ENCODE data around the gene HLA-E. TPM values are rescaled to one million over a fixed set of nuclear protein-coding genes. Genes with fewer than 3 reads are reported as not detected.
"Not testable (repeated sequence)": the region's sequence is repeated elsewhere in the genome, so short reads cannot be mapped to it uniquely, and the experiment has no call there.

HLA-E gene
- total and polyA plus RNA-seq, 2 donors (not counting 1 experiment from before 2014, with no cell fraction given), result 183 to 254 TPM

DNA sequence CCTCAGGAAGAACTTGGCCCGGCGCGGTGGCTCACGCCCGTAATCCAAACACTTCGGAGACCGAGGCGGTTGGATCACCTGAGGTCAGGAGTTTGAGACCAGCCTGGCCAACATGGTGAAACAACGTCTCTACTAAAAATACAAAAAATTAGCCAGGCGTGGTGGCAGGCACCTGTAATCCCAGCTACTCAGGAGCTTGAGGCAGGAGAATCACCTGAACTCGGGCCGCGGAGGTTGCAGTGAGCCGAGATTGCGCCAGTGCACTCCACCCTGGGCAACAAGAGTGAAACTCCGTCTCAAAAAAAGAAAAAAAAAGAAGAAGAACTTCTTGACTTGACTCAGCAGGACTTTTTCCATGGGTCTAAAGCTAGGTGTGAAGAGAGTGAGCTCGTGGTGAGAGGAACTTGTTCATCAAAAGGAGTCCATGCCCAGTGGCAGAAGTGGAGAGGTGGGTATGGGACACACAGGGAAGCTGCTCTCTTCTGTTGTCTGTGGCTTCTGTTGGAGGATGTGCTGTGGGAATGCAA is 40.1 kb downstream of the HLA-E start:
- not testable (repeated sequence) for H3K27ac ChIP-seq (ENCODE audit: insufficient read depth, low read length); H3K9me3 ChIP-seq (ENCODE audit: control insufficient read depth, insufficient read depth, low read depth, low read length); H4K20me1 ChIP-seq (ENCODE audit: control insufficient read depth, extremely low read depth, insufficient read depth, low read length); H3K4me2 ChIP-seq (ENCODE audit: extremely low read depth, insufficient read depth, low read length); H2AFZ ChIP-seq (ENCODE audit: low read length); H3K27me3 ChIP-seq (ENCODE audit: control insufficient read depth, insufficient read depth, low read length); H3K4me1 ChIP-seq (ENCODE audit: control insufficient read depth, extremely low read depth, insufficient read depth, low read length); H3K79me2 ChIP-seq (ENCODE audit: control insufficient read depth, insufficient read depth, low read length); DNase-seq (ENCODE audit: low read depth in 2 of 2); H3K4me3 ChIP-seq (replicated peaks in 1 of 4; ENCODE audit: control extremely low read depth in 1 of 4, insufficient read depth in 1 of 4, low read depth in 3 of 4, low read length in 4 of 4); H3K36me3 ChIP-seq (ENCODE audit: control insufficient read depth, insufficient read depth, low read length); H3K9ac ChIP-seq (ENCODE audit: insufficient read depth, low read length)

DNA sequence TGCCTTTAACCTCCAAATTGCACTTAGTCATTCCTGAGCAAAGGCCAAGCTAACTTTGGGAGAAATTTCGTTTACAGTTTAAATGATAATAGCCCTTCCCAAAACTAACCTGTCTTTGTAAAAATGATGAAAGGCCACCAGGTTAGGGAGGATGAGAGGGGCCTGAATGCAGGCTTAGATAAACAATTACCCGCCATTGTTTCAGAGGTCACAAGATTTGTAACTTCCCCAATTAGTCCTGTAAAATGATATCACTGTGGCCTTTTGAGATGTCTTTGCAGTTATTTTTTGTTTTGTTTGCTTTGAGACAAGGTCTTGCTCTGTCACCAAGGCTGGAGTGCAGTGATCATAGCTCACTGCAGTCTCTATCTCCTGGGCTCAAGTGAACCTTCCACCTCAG is 40.7 kb downstream of the HLA-E start:
- H3K79me2 ChIP-seq (ENCODE audit: control insufficient read depth, insufficient read depth, low read length), result no peaks in the 10 kb centered on the region
- H3K4me3 ChIP-seq (replicated peaks in 1 of 4; ENCODE audit: control extremely low read depth in 1 of 4, insufficient read depth in 1 of 4, low read depth in 3 of 4, low read length in 4 of 4), result no peak overlapping the region
- H3K4me1 ChIP-seq (ENCODE audit: control insufficient read depth, extremely low read depth, insufficient read depth, low read length), result peaks cover 2% of the 10 kb centered on the region
- no peak for DNase-seq (ENCODE audit: low read depth in 2 of 2)
- H3K27me3 ChIP-seq (ENCODE audit: control insufficient read depth, insufficient read depth, low read length), result no peaks in the 10 kb centered on the region
- H3K4me2 ChIP-seq (ENCODE audit: extremely low read depth, insufficient read depth, low read length), result no peak overlapping the region
- no peak overlapping the region for H3K27ac ChIP-seq (ENCODE audit: insufficient read depth, low read length)
- no peak overlapping the region for H2AFZ ChIP-seq (ENCODE audit: low read length)
- no peaks in the 10 kb centered on the region for H3K9me3 ChIP-seq (ENCODE audit: control insufficient read depth, insufficient read depth, low read depth, low read length)
- no peaks in the 10 kb centered on the region for H3K36me3 ChIP-seq (ENCODE audit: control insufficient read depth, insufficient read depth, low read length)
- no peak overlapping the region for H3K9ac ChIP-seq (ENCODE audit: insufficient read depth, low read length)
- no peaks in the 10 kb centered on the region for H4K20me1 ChIP-seq (ENCODE audit: control insufficient read depth, extremely low read depth, insufficient read depth, low read length)
- no peak for TF ChIP-seq EZH2 (IDR thresholded peaks at IDR 0.05; ENCODE audit: low read length, missing control alignments)
- TF ChIP-seq, protein P1, sequence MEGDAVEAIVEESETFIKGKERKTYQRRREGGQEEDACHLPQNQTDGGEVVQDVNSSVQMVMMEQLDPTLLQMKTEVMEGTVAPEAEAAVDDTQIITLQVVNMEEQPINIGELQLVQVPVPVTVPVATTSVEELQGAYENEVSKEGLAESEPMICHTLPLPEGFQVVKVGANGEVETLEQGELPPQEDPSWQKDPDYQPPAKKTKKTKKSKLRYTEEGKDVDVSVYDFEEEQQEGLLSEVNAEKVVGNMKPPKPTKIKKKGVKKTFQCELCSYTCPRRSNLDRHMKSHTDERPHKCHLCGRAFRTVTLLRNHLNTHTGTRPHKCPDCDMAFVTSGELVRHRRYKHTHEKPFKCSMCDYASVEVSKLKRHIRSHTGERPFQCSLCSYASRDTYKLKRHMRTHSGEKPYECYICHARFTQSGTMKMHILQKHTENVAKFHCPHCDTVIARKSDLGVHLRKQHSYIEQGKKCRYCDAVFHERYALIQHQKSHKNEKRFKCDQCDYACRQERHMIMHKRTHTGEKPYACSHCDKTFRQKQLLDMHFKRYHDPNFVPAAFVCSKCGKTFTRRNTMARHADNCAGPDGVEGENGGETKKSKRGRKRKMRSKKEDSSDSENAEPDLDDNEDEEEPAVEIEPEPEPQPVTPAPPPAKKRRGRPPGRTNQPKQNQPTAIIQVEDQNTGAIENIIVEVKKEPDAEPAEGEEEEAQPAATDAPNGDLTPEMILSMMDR (conservative IDR thresholded peaks at IDR 0.05 in 1 of 2, IDR thresholded peaks at IDR 0.05 in 1 of 2; ENCODE audit: low read depth in 1 of 2, low read length in 2 of 2), result no peak

DNA sequence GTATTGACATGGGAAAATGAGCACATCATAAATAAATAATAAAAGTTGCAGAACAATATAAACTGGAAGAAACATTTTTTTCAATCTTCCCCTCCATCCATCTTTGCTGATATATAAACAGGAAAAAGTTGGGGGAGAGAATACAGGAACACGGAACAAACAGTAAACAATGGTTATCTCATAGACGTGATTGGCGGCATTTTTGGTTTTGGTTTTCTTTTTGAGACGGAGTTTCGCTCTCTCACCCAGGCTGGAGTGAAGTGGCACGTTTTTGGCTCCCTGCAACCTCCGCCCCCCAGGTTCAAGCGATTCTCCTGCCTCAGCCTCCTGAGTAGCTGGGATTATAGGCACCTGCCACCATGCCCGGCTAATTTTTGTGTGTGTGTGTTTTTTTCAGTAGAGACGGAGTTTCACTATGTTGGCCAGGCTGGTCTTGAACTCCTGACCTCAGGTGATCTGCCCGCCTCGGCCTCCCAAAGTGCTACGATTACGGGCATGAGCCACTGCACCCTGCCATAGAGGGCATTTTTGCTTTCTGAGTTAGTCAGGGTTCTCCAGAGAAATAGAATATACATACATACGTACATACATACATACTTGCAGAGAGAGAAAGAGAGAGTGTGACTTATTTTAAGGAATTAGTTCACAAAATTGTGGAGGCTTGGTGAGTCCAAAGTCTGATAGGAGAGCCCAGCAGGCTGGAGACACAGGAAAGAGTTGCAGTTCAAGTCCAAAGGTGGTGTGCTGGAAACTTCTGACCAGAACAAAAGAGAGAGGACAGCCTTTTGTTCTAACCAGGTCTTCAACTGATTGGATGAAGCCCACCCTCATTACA is 44.4 kb downstream of the HLA-E start:
- Histone ChIP-seq H3K79me2 (ENCODE audit: control insufficient read depth, insufficient read depth, low read length) (no peaks in the 10 kb centered on the region), H4K20me1 (ENCODE audit: control insufficient read depth, extremely low read depth, insufficient read depth, low read length) (no peaks in the 10 kb centered on the region), H3K4me1 (ENCODE audit: control insufficient read depth, extremely low read depth, insufficient read depth, low read length) (no peaks in the 10 kb centered on the region), H3K4me2 (ENCODE audit: extremely low read depth, insufficient read depth, low read length) (no peak overlapping the region), H3K9me3 (ENCODE audit: control insufficient read depth, insufficient read depth, low read depth, low read length) (no peaks in the 10 kb centered on the region), H3K36me3 (ENCODE audit: control insufficient read depth, insufficient read depth, low read length) (no peaks in the 10 kb centered on the region), H3K4me3 (replicated peaks in 1 of 4; ENCODE audit: control extremely low read depth in 1 of 4, insufficient read depth in 1 of 4, low read depth in 3 of 4, low read length in 4 of 4) (no peak overlapping the region), H3K27ac (ENCODE audit: insufficient read depth, low read length) (no peak overlapping the region), H3K27me3 (ENCODE audit: control insufficient read depth, insufficient read depth, low read length) (no peaks in the 10 kb centered on the region), H3K9ac (ENCODE audit: insufficient read depth, low read length) (no peak overlapping the region), H2AFZ (ENCODE audit: low read length) (no peak overlapping the region)
- DNase-seq (ENCODE audit: low read depth in 2 of 2), result no peak
- TF ChIP-seq, protein P1 (conservative IDR thresholded peaks at IDR 0.05 in 1 of 2, IDR thresholded peaks at IDR 0.05 in 1 of 2; ENCODE audit: low read depth in 1 of 2, low read length in 2 of 2), result no peak
- no peak for TF ChIP-seq EZH2 (IDR thresholded peaks at IDR 0.05; ENCODE audit: low read length, missing control alignments)

Data from fibroblast of lung (primary cell).